ENCODE measurements around the gene FILIP1. TPM values are rescaled to one million over a fixed set of nuclear protein-coding genes. Genes with fewer than 3 reads are reported as not detected.

Gene FILIP1
- total and polyA plus RNA-seq, 2 donors (not counting 1 experiment from before 2014, with no cell fraction given) = 0.33 to 2.3 TPM

DNA sequence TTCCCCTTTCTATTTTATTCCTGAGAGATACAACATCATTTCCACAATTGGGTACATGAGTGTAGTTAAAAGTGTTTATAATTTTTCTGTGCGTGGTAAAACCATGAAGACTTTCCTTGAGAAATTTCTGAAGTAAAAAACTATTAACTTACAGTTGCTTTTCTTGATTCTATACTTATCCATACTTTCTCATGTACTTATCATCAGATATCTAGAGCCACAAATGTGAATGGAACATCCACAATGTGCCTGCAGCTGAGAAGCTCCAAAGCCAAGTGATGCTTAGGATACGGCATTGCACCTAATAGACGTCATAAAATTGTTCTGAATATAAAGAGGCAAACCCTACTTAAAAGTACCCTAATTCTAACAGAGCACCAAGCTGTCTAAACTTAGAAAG is 2.9 kb downstream of the FILIP1 start:
- Histone ChIP-seq H3K36me3 (ENCODE audit: control insufficient read depth, insufficient read depth, low read length) (no peaks in the 10 kb centered on the region), H3K27me3 (ENCODE audit: control insufficient read depth, insufficient read depth, low read length) (no peaks in the 10 kb centered on the region), H3K4me1 (ENCODE audit: control insufficient read depth, extremely low read depth, insufficient read depth, low read length) (peaks cover 2% of the 10 kb centered on the region), H3K9ac (ENCODE audit: insufficient read depth, low read length) (no peak overlapping the region), H3K27ac (ENCODE audit: insufficient read depth, low read length) (no peak overlapping the region), H3K4me3 (replicated peaks in 1 of 4; ENCODE audit: control extremely low read depth in 1 of 4, insufficient read depth in 1 of 4, low read depth in 3 of 4, low read length in 4 of 4) (no peak overlapping the region), H2AFZ (ENCODE audit: low read length) (no peak overlapping the region), H3K4me2 (ENCODE audit: extremely low read depth, insufficient read depth, low read length) (no peak overlapping the region), H4K20me1 (ENCODE audit: control insufficient read depth, extremely low read depth, insufficient read depth, low read length) (no peaks in the 10 kb centered on the region), H3K9me3 (ENCODE audit: control insufficient read depth, insufficient read depth, low read depth, low read length) (no peaks in the 10 kb centered on the region), H3K79me2 (ENCODE audit: control insufficient read depth, insufficient read depth, low read length) (no peaks in the 10 kb centered on the region)
- no peak for DNase-seq (ENCODE audit: low read depth in 2 of 2)
- TF ChIP-seq EZH2 (IDR thresholded peaks at IDR 0.05; ENCODE audit: low read length, missing control alignments) = no peak
- TF ChIP-seq, protein P1, sequence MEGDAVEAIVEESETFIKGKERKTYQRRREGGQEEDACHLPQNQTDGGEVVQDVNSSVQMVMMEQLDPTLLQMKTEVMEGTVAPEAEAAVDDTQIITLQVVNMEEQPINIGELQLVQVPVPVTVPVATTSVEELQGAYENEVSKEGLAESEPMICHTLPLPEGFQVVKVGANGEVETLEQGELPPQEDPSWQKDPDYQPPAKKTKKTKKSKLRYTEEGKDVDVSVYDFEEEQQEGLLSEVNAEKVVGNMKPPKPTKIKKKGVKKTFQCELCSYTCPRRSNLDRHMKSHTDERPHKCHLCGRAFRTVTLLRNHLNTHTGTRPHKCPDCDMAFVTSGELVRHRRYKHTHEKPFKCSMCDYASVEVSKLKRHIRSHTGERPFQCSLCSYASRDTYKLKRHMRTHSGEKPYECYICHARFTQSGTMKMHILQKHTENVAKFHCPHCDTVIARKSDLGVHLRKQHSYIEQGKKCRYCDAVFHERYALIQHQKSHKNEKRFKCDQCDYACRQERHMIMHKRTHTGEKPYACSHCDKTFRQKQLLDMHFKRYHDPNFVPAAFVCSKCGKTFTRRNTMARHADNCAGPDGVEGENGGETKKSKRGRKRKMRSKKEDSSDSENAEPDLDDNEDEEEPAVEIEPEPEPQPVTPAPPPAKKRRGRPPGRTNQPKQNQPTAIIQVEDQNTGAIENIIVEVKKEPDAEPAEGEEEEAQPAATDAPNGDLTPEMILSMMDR (conservative IDR thresholded peaks at IDR 0.05 in 1 of 2, IDR thresholded peaks at IDR 0.05 in 1 of 2; ENCODE audit: low read depth in 1 of 2, low read length in 2 of 2) = no peak

DNA sequence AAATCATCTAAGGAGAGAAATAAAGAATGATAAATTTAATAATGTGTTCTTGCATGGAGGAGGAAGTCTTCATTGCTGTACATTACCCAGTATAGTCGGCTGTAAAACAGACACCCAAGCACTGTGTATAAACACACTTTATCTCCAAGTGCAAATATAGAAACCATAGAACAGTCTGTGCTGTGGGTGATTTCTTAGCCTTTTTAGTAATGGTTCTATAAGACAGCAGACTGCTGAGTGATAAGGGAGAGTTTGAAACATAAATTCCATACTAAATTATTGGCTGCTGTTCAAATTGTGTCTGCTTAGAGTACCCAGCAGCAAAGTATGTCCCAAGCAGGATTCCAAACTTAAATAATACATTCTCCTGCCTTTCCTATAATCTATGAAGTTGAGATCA is 4.6 kb downstream of the FILIP1 start:
- Histone ChIP-seq H3K4me2 (ENCODE audit: extremely low read depth, insufficient read depth, low read length) (no peak overlapping the region), H3K4me1 (ENCODE audit: control insufficient read depth, extremely low read depth, insufficient read depth, low read length) (no peaks in the 10 kb centered on the region), H3K9me3 (ENCODE audit: control insufficient read depth, insufficient read depth, low read depth, low read length) (no peaks in the 10 kb centered on the region), H3K27me3 (ENCODE audit: control insufficient read depth, insufficient read depth, low read length) (no peaks in the 10 kb centered on the region), H3K9ac (ENCODE audit: insufficient read depth, low read length) (no peak overlapping the region), H3K79me2 (ENCODE audit: control insufficient read depth, insufficient read depth, low read length) (no peaks in the 10 kb centered on the region), H3K36me3 (ENCODE audit: control insufficient read depth, insufficient read depth, low read length) (no peaks in the 10 kb centered on the region), H3K4me3 (replicated peaks in 1 of 4; ENCODE audit: control extremely low read depth in 1 of 4, insufficient read depth in 1 of 4, low read depth in 3 of 4, low read length in 4 of 4) (no peak overlapping the region), H4K20me1 (ENCODE audit: control insufficient read depth, extremely low read depth, insufficient read depth, low read length) (no peaks in the 10 kb centered on the region), H3K27ac (ENCODE audit: insufficient read depth, low read length) (no peak overlapping the region), H2AFZ (ENCODE audit: low read length) (no peak overlapping the region)
- peak; percentile 10 to 51 for DNase-seq (ENCODE audit: low read depth in 2 of 2)
- TF ChIP-seq, protein P1 (conservative IDR thresholded peaks at IDR 0.05 in 1 of 2, IDR thresholded peaks at IDR 0.05 in 1 of 2; ENCODE audit: low read depth in 1 of 2, low read length in 2 of 2) = no peak
- no peak for TF ChIP-seq EZH2 (IDR thresholded peaks at IDR 0.05; ENCODE audit: low read length, missing control alignments)

DNA sequence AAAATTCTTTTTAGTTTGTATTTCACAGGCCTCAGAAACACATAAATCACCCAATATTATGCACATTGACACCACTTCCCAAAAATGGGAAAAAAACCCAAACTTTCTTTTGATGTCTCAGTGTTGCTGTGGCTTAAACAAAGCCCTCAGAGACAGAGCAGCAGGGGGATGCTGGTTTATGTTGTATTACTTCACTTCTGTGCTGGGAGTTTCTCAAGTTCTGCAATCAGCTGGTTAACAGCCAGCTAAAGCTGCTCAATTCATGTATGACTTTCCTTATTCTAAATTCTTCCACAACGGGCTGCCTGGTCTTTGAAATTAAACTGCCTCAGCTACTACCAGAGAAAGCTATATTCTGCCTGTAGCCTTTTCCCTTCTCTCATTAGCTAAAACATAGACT is 5.6 kb downstream of the FILIP1 start:
- Histone ChIP-seq H3K9me3 (ENCODE audit: control insufficient read depth, insufficient read depth, low read depth, low read length) (no peaks in the 10 kb centered on the region), H3K36me3 (ENCODE audit: control insufficient read depth, insufficient read depth, low read length) (no peaks in the 10 kb centered on the region), H3K4me2 (ENCODE audit: extremely low read depth, insufficient read depth, low read length) (no peak overlapping the region), H3K27ac (ENCODE audit: insufficient read depth, low read length) (no peak overlapping the region), H3K9ac (ENCODE audit: insufficient read depth, low read length) (no peak overlapping the region), H2AFZ (ENCODE audit: low read length) (no peak overlapping the region), H3K27me3 (ENCODE audit: control insufficient read depth, insufficient read depth, low read length) (no peaks in the 10 kb centered on the region), H3K4me3 (replicated peaks in 1 of 4; ENCODE audit: control extremely low read depth in 1 of 4, insufficient read depth in 1 of 4, low read depth in 3 of 4, low read length in 4 of 4) (no peak overlapping the region), H4K20me1 (ENCODE audit: control insufficient read depth, extremely low read depth, insufficient read depth, low read length) (no peaks in the 10 kb centered on the region), H3K4me1 (ENCODE audit: control insufficient read depth, extremely low read depth, insufficient read depth, low read length) (no peaks in the 10 kb centered on the region), H3K79me2 (ENCODE audit: control insufficient read depth, insufficient read depth, low read length) (no peaks in the 10 kb centered on the region)
- TF ChIP-seq EZH2 (IDR thresholded peaks at IDR 0.05; ENCODE audit: low read length, missing control alignments) = no peak
- TF ChIP-seq, protein P1 (conservative IDR thresholded peaks at IDR 0.05 in 1 of 2, IDR thresholded peaks at IDR 0.05 in 1 of 2; ENCODE audit: low read depth in 1 of 2, low read length in 2 of 2) = no peak
- DNase-seq (ENCODE audit: low read depth in 2 of 2) = peak; percentile 23 to 73

Measured in fibroblast of lung (primary cell).